T-helper 2 cell treated with Interferon-gamma antibody and Interleukin-4, amounts not matched to agents 5 μg/mL and 100 μg/mL, for 36 hours (primary cell): ENCODE data around the gene SUCNR1.
"Not testable (repeated sequence)": the region's sequence is repeated elsewhere in the genome, so short reads cannot be mapped to it uniquely, and the experiment has no call there.

Experiments used
- DNase-seq: peaks from one replicate; pipeline ENCODE4 v3.0.0; 2021; ENCODE audit warnings: low spot score
- H3K27ac Mint-ChIP-seq: one replicate; pipeline ENCODE4 v1.8.0; 2021; ENCODE audit warnings: mild to moderate bottlenecking, mixed read lengths
- H3K27me3 Mint-ChIP-seq: one replicate; pipeline ENCODE4 v1.8.0; 2021; ENCODE audit warnings: low read depth, mixed read lengths
- H3K36me3 Mint-ChIP-seq: one replicate; pipeline ENCODE4 v1.8.0; 2021; ENCODE audit warnings: low read depth, mixed read lengths
- H3K4me1 Mint-ChIP-seq: one replicate; pipeline ENCODE4 v1.8.0; 2021; ENCODE audit warnings: low read depth, mixed read lengths
- H3K4me3 Mint-ChIP-seq: one replicate; pipeline ENCODE4 v1.8.0; 2022; ENCODE audit warnings: mild to moderate bottlenecking, moderate library complexity, mixed read lengths
- H3K9me3 Mint-ChIP-seq: one replicate; pipeline ENCODE4 v1.8.0; 2021; ENCODE audit warnings: mixed read lengths

The SUCNR1 gene

GRCh38 chr3:151925419-151925818 is 52.0 kb downstream of the SUCNR1 start:
- Mint-ChIP-seq H3K36me3 (no peaks in the 10 kb centered on the region), H3K9me3 (no peaks in the 10 kb centered on the region), H3K4me3 (no peak overlapping the region), H3K27me3 (peaks cover 4% of the 10 kb centered on the region), H3K27ac (no peak overlapping the region), H3K4me1 (no peaks in the 10 kb centered on the region)
- DNase-seq: no peak

DNA sequence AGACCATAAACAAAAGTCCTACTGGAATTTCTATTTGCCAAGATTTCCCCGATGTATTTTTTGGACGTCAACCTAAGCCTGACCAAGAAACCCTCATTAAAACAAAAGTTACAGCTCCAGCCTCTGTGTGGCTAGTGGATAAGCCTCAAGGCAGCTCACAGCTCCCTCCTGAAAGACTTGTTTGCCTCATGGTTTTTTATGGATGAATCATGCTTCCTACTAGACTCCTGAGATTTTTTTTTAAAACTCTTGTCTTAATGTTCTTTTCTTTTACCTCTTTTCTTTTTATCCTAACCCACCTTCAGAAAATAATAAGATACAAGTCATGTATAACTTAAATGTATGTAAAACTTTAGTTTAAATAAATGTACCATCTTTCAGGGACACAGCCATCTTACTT is 52.4 kb downstream of the SUCNR1 start:
- Mint-ChIP-seq H3K4me3 (no peak overlapping the region), H3K9me3 (no peaks in the 10 kb centered on the region), H3K27me3 (peaks cover 4% of the 10 kb centered on the region), H3K36me3 (no peaks in the 10 kb centered on the region), H3K27ac (no peak overlapping the region), H3K4me1 (no peaks in the 10 kb centered on the region)
- no peak for DNase-seq

DNA sequence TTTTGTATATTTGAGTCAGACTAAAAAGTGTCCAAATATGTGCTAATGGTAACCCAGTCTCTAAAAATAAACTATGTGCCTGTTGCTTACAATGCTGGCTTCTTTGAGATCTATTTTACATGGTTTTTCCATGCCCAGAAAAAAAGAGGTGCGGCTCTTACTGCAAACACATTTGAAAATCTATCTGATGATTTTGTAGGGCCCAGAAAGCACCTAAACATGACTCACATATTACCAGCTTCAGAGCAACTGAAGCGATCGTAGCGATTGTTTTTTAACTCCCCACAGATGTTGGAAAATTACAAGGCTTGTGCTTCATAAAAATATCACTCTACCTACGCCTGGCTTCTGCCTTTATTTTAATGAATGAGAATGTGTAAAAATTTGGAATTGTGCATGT is 53.5 kb downstream of the SUCNR1 start:
- no peaks in the 10 kb centered on the region for H3K36me3 Mint-ChIP-seq
- DNase-seq: no peak
- no peaks in the 10 kb centered on the region for H3K4me1 Mint-ChIP-seq
- H3K9me3 Mint-ChIP-seq: no peaks in the 10 kb centered on the region
- no peak overlapping the region for H3K4me3 Mint-ChIP-seq
- peaks cover 3% of the 10 kb centered on the region for H3K27me3 Mint-ChIP-seq
- no peak overlapping the region for H3K27ac Mint-ChIP-seq

- H3K4me3 Mint-ChIP-seq, H3K27ac Mint-ChIP-seq, H3K9me3 Mint-ChIP-seq, H3K36me3 Mint-ChIP-seq, DNase-seq, H3K4me1 Mint-ChIP-seq, H3K27me3 Mint-ChIP-seq: not testable (repeated sequence)
Measured at GRCh38 chr3:151927915-151928525, 54.6 kb downstream of the SUCNR1 start.

DNA sequence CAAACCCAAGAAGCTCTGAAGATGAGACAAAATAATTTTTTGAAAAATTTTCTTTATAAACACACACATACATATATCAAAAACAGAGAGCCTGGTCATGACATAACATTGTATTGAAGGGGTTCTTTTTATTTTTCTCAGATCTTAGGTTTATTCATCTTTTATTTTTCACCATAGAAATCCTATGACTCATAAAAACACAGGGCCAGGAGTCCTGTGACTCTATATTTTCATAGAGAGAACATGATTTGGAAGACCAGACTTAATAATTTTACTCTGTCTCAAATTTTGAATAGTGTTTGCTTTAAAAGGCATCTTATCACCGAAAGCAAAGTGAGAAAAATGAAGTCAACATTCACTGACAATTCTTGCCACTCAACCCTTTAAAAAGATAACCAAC is 57.7 kb downstream of the SUCNR1 start:
- H3K4me3 Mint-ChIP-seq: no peak overlapping the region
- no peaks in the 10 kb centered on the region for H3K4me1 Mint-ChIP-seq
- H3K36me3 Mint-ChIP-seq: no peaks in the 10 kb centered on the region
- H3K27me3 Mint-ChIP-seq: peaks cover 4% of the 10 kb centered on the region
- no peak overlapping the region for H3K27ac Mint-ChIP-seq
- H3K9me3 Mint-ChIP-seq: no peaks in the 10 kb centered on the region
- no peak for DNase-seq

DNA sequence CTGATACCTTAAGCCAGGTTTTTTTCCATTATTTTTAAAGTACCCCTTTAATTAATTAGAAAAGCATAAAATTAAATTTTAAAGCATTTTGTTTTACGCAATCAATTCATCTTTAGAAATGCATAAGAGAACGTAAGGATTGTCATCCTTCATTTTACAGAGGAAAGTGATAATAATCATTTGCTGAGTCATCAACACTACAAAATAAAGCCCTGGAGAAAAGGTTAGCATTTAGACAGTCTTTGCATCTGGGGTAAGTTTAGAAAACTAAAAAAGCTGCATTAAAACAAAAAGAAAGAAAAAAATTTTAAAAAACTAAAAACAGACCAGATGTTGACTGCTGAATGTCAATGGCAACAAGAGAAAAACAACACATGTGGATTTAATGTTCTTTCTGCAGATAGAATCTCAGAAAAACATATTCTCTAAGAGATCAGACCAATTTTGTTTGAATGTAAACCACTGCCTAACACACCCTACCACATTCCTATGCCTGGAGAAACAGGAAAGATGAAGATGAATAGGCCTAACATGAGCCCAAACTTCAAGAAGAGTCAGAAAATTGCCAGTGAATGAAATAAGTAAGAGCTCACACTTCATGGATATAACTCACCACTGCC is 59.9 kb downstream of the SUCNR1 start:
- Mint-ChIP-seq H3K4me3 (no peak overlapping the region), H3K4me1 (no peaks in the 10 kb centered on the region), H3K27me3 (peaks cover 10% of the 10 kb centered on the region), H3K36me3 (no peaks in the 10 kb centered on the region), H3K9me3 (no peaks in the 10 kb centered on the region), H3K27ac (no peak overlapping the region)
- DNase-seq: no peak
